HG02588 (cell line): ENCODE data around the gene AIPL1.
"Not testable (repeated sequence)": the region's sequence is repeated elsewhere in the genome, so short reads cannot be mapped to it uniquely, and the experiment has no call there.

Experiments
- ATAC-seq: cut with Tn5 transposase; IDR thresholded peaks from one replicate; pipeline ENCODE4 v1.9.1; 2021; ENCODE audit warnings: mild to moderate bottlenecking, moderate library complexity; ENCODE audit not compliant: unreplicated experiment

AIPL1 gene, protein sequence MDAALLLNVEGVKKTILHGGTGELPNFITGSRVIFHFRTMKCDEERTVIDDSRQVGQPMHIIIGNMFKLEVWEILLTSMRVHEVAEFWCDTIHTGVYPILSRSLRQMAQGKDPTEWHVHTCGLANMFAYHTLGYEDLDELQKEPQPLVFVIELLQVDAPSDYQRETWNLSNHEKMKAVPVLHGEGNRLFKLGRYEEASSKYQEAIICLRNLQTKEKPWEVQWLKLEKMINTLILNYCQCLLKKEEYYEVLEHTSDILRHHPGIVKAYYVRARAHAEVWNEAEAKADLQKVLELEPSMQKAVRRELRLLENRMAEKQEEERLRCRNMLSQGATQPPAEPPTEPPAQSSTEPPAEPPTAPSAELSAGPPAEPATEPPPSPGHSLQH

DNA sequence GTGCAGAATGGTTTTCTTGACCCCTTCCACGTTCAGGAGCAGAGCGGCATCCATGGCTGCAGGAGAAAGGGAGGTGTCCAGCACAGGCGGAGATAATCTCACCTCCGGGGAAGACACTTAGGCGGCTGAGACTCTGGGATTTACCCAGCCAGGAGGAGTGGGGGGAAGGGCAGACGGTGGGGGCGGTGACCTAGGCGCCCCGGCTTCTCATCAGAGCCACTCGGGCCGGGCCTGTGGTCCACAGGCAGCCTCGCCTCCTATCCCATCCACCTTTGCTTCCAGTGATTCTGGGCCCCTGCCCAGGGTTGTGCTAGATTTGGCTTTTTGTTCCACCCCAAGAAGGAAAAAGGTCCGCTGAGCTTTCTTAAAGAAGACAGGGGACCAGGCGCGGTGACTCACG lies at the start of gene AIPL1:
AIPL1 (minus strand) TSS at position 71 of the 400 bp plus-strand sequence; CDS start at position 54, 17 bp downstream.
- no peak for ATAC-seq

- ATAC-seq: no peak
These were observed 48.6 kb upstream of the AIPL1 start for GRCh38 chr17:6483507-6483906.

GRCh38 chr17:6482796-6483195 lies 47.9 kb upstream of the AIPL1 start:
- not testable (repeated sequence) for ATAC-seq

- ATAC-seq: no peak
These were observed 47.2 kb upstream of the AIPL1 start for GRCh38 chr17:6482105-6482455.

GRCh38 chr17:6480303-6480675 lies 45.4 kb upstream of the AIPL1 start:
- no peak for ATAC-seq

DNA sequence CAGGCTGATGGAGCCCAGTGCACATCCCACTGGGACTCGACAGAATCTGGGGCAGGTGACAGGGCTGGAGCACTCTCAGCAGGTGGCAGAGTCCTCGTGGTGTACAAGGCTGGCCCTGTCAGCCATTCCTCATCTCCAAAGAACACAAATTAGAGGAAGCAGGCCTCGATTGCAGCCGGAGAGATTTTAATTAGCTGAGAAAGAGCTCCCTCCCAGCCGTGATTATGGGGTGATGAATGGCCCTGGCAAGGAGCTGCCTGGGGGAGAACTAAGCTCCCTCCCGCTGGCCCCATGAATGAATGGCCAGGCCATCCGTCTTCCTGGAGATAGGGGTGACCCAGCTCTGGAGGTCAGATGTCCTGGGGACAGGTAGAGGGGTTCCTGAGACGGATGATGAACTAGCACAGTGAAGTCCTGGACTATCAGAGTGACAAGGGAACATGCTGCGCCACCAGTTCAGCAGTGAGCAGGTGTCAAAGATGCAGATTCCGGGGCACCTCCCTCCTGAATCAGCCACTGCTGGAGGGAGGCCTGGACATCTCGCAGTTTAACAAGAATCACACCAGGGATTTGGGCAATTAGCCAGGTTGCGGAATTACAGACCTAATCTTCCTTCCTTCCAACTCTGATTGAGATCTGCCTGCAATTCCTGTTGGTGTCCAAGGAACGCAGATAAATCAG lies 44.8 kb upstream of the AIPL1 start:
- no peak for ATAC-seq

DNA sequence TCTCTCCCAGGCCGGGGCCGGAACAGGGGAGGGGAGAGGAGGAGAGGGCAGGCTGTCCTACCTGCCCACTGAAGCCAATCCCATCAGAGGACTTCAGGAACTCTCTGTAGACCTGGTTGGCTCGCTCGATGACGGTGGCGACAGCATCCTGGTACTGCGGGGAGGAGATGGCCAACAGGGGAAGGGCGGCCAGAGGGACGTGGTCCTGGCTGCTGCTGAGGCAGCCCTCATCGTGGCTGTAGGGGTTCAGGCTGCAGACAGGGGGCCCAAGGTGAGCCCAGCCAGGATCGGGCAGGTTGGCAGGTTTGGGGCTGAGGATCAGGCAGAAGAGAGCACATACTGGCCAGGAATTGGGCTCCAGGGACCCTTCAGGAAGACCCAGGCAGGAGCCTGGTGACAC lies 43.6 kb upstream of the AIPL1 start:
- ATAC-seq: no peak

GRCh38 chr17:6477831-6478383 lies 43.0 kb upstream of the AIPL1 start:
- ATAC-seq: no peak

GRCh38 chr17:6476810-6477179 lies 41.9 kb upstream of the AIPL1 start:
- ATAC-seq: no peak

GRCh38 chr17:6476076-6476809 lies 41.3 kb upstream of the AIPL1 start:
- ATAC-seq: no peak

DNA sequence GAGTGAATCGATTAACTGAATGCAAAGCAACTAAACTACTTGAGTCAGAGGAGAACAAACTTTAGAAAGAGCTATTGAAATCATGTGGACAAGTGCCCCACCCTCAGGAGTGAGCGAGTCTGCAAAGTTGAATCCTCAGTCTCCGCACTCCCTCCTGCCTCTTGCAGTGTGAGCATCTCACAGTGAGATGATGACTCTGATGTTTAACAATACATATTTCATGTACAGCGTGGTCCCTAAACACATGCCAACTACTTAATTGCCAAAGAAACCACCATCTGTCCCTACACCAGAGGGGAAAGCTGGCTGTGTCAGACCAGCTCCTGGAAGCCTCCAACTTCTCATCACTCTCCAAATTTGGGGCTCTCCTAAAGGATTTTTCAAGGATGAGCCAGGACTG lies 40.5 kb upstream of the AIPL1 start:
- ATAC-seq: no peak

DNA sequence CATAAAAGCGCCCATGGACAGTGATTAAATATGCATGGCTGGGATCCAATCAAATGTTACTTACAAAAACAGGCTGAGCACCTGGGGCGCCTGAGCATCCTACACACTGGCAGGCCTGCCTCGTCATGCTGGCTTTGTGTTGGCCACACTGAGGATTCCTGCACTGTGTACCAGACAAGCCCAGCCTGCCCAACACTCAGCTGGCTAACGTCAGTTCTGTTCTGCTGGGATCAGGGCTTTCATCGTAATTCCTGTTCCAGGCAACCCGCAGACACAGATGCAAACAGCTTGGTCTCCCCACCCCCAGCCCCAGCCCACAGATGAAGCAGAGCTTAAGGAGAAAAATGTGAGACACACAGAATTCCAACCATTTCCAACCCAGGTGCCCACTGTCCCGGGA lies 40.0 kb upstream of the AIPL1 start:
- no peak for ATAC-seq

DNA sequence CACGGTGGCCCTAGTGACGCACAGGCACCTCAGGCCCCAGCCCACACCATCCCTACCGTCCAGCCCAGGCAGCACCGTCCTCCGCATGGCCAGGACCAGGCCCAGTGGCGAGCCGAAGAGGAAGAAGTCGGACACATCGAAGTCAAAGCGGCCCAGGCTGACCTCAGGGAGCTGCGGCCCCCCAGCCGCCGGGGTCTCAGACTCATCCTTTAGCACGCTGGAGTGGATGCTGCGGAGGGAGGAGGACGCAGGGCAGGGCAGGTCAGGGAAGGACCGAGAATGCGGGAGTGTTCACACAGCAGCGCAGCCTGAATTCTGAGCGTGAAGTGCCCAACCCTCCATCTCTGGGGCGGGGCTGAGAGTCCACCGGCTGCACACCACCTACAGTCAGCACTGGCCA lies 39.5 kb upstream of the AIPL1 start:
- no peak for ATAC-seq

GRCh38 chr17:6473128-6473767 lies 38.3 kb upstream of the AIPL1 start:
- no peak for ATAC-seq

DNA sequence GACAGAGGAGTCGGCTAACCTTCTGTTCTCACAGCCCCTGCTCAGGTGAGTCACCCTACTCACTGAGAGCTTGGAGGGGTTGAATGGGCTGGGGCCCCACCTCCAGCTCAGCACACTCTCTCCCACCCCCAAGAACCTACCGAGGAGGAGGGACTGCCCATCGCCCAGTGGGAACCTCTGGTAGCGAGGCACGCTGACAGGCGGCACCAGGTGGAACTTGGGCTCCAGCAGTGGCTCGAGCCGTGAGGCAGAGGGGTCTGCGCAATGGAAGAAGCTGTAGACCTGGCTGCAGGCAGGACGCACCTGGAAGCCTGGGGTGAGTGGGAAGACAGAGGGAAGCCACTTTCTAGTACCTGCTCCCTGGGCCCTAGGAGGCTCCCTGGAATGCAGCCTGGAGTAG lies 37.6 kb upstream of the AIPL1 start:
- no peak for ATAC-seq

GRCh38 chr17:6471531-6472465 lies 36.9 kb upstream of the AIPL1 start:
- no peak for ATAC-seq

DNA sequence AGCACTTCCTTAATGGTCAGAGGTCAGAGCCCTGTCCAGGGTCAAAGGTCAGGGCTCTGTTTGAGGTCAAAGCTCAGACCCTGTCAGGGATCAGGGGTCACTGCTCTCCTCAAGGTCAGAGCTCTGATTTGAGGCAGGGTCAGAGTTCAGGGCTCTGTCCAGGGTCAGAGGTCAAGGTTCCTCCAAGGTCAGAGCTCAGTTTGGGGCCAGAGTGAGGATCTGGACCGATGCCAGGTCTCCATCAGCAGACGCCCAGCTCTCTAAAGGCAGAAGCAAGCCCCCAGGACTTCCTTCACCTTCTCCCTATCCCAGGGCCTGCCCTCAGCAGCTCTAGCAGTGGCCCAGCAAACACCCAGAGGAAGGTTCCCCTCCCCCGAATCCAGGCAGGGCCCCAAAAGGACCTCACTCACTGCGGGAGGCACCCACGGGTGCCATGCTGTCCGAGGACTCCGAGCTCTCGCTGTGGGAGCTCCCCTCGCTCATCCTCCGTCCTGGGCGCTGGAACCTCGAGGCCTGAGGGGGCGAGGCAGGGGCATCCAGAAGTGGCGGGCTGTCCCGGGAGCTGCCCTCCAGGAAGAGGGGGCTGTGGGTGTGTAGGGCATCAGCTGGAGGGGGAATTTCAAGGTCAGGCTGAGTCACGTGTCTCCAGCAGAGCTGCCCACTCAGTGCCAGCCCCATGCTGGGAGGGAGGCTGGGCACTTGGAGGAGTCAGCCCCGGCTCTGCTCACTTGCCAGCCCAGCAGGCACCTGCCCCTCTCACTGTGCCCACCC lies 36.0 kb upstream of the AIPL1 start:
- no peak for ATAC-seq

DNA sequence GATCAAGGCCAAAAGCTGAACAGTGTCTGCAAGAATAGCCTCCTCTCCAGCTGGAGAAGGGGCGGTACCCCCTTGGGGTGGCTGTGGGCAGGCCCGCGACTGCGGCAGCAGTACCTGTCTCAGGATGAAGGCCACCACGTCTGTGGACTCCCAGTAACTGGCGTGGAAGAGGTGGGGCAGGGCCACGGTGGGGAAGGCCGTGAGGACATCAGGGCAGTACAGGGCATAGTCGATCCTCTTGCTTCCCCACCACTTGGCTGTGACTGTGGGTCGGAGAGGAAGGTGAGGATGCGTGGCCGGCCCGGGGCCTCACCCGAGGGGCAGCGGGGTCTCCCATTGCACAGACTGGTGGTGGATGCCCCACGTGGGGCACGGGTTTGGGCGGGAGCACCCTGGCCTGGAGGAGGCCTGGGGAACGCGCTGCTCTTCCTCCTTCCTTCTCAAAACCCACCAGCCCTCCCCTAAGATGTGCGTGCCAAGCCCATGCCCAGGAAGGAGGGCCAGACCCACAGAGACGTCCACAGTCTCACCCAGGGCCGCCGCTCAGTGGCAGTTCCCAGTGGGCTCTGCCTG lies 35.3 kb upstream of the AIPL1 start:
- no peak for ATAC-seq
